NCI-H460 (cell line): ENCODE results near the gene ERP27. TPM values are rescaled to one million over a fixed set of nuclear protein-coding genes. Genes with fewer than 3 reads are reported as not detected.

ENCODE experiments used
- DNase-seq: peaks from one replicate; pipeline ENCODE4 v3.0.0-alpha.2; 2016; ENCODE audit warnings: low read depth; ENCODE audit errors: extremely low read depth
- total RNA-seq: library from RNA; depleted of rRNA; stranded (reverse); fragments of >200 nt; shearing (Covaris generic); gene quantifications from 2 replicates; pipeline ENCODE4 v1.2.3, GENCODE V29; 2014

ERP27 gene
- total RNA-seq, 1 experiment from 2014 or later, result not detected

DNA sequence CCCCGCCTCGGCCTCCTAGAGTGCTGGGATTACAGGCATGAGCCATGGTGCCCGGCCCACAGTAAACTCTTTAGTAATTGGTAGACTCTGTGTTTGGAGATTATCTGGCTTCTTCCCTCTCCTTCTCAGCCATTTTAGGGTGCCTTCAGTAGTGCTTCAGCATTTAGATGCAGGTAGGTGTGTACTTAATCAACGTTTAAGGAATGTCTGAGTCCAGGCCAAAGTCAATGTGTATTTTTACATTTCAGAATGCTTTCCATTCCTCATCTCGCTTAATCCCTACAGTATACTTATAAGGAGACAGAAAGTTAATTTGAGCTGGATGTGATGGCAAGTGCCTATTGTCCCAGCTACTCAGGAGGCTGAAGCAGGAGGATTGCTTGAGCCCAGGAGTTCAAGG is 32.2 kb downstream of the ERP27 start:
- DNase-seq, result no peak

DNA sequence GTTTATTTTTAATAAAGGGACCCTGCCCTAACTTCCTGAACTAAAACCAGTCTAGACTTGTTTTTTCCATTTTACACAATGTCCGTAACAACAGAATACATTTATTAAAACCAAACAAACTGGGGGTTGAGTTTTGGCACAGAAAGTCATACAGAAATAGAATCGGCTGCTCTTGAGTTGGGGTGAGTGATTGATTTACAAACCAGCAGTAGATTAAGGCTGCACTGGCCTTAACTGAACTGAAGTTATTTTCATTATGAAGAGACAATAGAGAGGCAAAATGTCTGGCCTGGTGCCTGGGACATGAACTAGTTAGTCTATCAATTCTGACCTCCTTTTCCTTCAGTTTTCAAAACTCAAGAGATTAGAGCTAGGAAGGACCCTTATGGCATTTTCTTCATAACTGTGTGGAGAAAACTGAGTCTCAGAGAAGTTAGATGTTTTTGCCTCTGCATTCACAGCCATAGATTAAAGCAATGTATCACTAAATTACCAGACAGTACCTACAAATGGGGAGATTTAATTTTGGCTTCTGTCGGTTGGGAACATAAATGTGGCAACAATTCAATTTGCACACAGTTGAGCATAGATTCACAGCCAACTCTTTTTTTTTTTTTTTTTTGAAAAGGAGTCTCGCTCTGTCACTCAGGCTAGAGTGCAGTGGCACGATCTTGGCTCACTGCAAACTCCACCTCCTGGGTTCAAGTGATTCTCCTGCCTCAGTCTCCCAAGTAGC is 32.9 kb downstream of the ERP27 start:
- no peak for DNase-seq

DNA sequence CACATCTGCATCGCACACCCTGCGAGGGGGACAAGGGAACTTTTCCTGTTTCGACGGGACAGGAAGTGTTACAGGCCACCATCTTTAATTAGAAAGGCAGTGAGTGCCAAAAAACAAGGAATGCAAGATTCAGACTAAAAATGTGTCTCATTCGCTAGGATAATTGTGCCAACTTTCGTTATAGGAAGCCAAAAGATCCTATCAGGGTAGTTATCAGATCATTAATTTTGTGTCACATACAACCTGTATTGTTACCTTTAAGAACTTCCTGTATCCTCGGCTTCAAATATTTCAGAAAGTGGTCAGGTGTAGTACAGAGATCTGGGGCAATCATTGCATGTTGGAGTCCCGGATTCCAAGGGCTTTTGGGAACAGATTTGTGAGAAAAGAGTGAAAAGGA is 33.5 kb downstream of the ERP27 start:
- DNase-seq, result no peak

GRCh38 chr12:14903386-14904098 is 34.8 kb downstream of the ERP27 start:
- no peak for DNase-seq

DNA sequence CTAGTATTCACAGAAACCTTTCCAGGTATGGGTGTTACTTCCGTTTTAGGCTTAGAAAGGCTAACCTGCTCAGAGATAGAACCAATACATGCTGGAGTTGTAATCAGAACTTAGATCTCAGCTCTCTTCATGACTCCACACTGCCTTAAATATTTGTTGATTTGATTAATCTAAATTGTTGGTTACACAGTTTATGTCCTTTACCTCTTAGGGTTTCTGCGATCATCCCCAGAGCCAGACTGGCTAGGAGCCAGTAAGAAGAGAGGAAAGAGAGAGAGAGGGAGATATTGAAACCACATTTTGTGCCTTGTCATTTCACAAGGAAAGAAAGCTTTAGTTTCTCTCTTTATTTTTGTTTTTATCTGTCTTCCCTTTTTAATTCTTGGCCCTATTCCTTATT is 35.9 kb downstream of the ERP27 start:
- DNase-seq, result no peak

DNA sequence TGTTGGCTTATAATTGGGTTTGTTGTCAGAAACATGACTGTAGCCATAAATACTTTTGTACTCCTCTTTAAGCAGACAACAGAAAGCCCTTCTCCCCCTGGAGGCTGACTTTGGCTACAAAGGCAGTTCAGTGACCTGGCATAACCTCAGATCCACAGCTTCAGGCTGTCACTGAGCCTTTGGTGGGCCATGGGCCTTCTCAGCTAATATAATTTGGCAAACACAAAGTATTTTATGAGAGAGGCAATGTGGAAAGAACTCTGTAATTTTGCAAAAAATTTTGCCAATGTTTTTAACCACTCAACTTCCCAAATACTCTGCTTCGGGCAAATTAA is 37.1 kb downstream of the ERP27 start:
- no peak for DNase-seq

DNA sequence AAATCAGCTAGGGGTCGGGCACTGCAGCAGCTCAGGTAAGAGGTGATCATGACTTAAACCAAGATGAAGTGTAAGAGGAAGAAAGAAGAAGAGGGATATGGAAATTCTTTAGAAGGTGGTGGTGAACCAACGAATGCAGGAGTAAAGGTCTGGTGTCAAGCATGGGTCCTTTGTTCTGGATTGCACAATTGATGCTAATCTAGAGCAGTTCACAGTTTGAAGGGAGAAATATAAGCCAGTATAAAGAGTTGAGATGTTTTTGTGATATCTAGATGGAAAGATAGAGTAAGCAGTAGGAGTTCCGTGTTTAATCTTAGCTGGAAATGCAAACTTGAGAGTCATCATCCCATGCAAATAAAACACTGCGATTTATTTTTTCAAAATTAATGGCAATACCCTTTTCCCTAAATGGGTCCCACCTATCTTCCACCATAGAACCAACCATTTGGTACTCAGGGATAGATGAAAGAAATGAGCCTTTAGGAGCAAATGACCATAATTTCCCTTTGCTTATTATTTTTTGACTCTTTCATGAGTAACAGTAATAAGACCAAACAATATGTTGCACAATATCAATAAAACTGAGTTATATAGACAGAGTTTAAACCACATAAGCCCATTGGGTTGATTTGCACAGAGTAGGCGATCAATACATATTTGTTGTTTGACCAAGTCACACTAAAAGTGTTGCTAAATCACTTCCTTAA is 37.7 kb downstream of the ERP27 start:
- no peak for DNase-seq

- no peak for DNase-seq
Measured at GRCh38 chr12:14896521-14897169, 41.7 kb downstream of the ERP27 start.

DNA sequence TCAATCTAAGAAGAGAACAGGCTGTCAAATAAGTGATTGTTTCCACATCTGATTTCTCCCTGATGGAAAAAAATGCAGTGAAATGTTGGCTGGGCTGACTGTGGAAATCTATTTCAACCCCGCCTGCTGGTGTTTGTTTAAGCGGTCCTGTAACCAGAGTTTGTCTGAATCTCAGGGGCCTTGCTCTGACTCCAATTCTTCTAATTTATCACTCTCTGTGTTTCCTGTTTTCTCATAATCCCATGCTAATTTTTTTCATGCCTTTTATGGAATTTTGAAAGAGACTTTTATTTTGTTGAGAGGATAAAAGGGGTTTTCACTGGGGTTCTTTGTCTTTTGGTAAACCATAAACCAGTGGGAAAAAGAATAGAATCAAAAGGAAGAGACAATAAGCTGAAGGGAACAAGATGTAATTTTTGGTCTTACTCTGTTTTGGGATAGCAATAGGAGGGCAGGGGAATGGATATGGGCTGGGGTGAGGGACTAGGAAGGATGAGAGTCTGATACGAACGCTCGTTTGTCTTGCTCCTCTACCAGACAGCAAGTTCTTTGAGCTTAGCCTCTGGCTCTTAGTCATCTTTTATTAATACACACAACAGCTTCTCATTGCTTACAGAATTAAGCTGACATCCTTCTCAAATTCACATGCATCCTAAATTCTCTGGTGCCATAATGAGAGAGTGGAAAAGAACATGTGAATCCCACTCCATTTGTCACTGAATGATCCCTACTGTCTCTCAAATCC is 44.7 kb downstream of the ERP27 start:
- DNase-seq, result no peak

- no peak for DNase-seq
Measured at GRCh38 chr12:14892726-14893505, 45.4 kb downstream of the ERP27 start.

DNA sequence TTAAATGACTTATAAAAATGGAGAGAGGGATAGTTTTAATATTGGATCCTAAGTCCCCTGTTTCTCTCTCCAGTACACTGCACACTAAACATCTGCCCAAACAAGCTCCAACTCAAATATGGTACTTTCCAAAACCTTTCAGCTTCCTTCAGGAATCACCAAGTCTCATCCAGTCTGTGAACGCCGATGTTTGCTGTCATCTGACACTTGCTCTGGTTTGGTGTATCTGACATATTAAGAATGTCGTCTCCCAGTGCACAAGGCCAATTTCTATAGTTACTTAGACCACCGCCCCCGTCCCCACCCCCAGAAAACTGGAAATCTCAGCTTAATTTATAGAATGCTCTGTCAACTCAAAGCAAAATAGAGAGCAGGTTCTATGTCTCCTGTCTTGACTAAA is 47.6 kb downstream of the ERP27 start:
- no peak for DNase-seq

DNA sequence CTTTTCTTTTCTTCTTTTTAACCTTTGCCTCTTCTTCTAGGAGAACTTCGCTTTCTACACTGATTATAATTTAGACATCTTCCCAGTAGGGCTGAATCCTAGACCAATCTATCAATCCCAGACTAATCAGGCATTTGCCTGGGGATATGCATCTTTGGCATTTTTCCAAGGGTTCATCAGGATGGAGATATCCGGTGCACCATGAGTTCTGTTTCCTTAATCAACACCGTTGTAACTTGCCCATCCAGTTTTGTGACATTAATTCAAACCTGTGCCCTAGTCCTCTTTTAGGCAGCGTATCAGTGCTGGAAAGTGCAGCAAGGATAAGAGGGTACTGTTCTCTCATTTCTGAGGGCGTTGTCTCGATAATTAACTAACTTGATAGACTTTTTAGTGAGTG is 52.1 kb downstream of the ERP27 start:
- no peak for DNase-seq

DNA sequence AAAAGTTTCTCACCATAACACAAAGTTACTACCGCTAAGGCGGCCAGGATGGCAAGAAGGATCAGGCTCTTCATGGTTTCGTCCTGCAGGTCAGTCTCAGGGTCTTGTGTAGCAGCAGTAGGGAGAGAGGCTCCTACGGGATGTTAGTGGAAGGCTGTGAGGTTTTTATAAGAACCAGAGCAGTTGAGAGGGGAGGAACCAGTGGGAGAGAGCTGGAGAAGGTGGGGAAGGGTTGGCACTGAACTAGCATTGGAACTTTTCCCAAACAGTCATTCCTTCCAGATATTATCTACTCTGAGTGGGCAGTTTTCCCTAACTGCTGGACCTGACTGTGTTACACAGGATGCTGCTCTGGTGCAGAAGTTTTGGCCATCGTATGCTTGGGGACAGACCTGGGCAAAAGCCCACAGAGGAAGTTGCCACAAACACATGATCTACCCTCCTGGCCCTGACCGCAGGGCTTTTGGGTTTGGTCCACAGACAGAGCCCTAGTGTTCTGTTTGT is 52.6 kb downstream of the ERP27 start, which contains the start of gene MGP:
Gene MGP, minus strand, starts transcription at position 137 of the 504 bp plus-strand sequence. Its CDS starts 63 bp downstream, at position 74.
- no peak for DNase-seq

- no peak for DNase-seq
Measured at GRCh38 chr12:14884458-14884878, 53.9 kb downstream of the ERP27 start.

DNA sequence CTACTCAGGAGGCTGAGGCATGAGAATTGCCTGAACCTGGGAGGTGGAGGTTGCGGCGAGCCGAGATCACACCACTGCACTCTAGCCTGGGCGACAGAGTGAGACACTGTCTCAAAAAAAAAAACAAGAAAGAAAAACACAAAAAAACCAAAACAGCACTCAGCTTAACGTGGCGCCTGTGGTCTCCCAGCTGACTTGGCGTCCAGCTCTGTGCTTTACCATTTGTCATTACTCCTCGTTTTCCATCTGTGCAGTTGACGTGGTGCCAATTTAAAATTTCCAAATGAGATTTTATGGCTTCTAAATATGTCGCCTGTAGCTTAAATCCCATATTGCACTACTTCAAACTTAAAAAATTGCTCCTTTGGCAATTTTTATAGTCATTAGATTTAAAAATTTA is 54.7 kb downstream of the ERP27 start:
- no peak for DNase-seq

DNA sequence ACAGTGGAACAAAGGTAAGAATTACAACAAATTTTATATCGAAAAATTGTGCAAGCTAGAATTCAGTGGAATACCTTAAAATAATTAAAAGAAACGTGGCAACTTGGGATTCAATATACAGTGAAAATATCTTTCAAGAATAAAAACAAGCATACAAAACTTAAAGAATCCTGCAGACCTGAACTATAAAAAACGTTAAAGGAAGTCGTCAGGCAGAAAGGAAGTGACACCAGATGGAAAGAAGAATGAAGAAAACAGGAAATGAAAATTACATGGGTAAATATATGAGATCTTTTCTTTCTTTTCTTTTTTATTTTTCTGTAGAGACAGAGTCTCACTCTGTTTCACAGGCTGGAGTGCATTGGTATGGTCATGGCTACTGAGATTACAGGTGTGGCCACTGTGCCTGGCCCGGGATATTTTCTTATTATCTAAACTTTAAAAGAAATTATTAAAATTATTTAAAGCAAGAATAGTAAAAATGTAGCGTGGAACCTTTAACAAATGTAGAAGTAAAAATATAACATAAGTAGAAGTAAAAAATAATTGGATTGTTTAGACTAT is 57.4 kb downstream of the ERP27 start:
- DNase-seq, result no peak

GRCh38 chr12:14879222-14879933 is 59.0 kb downstream of the ERP27 start:
- DNase-seq, result no peak

GRCh38 chr12:14878488-14878887 is 59.8 kb downstream of the ERP27 start:
- no peak for DNase-seq

DNA sequence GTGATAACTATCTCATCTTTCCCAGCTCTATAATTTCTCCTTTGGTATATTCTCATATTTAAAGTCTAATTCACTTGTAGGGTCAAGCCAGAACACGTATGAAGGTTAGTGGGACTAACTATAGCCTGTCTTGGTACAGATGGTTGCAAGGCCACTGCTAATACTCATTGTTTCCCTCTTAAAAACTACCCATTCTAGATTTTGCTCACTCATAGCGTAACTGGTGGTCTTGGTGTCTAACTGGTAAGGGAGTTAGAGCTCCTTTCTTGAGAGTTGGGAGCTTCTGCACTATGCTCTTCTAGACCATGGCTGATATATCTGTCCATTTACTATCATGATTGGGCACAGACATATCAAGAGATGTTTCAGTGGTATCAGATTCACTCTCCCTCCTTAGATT is 61.5 kb downstream of the ERP27 start:
- DNase-seq, result no peak
